ENCODE data around the gene EDRF1.

EDRF1 gene, protein sequence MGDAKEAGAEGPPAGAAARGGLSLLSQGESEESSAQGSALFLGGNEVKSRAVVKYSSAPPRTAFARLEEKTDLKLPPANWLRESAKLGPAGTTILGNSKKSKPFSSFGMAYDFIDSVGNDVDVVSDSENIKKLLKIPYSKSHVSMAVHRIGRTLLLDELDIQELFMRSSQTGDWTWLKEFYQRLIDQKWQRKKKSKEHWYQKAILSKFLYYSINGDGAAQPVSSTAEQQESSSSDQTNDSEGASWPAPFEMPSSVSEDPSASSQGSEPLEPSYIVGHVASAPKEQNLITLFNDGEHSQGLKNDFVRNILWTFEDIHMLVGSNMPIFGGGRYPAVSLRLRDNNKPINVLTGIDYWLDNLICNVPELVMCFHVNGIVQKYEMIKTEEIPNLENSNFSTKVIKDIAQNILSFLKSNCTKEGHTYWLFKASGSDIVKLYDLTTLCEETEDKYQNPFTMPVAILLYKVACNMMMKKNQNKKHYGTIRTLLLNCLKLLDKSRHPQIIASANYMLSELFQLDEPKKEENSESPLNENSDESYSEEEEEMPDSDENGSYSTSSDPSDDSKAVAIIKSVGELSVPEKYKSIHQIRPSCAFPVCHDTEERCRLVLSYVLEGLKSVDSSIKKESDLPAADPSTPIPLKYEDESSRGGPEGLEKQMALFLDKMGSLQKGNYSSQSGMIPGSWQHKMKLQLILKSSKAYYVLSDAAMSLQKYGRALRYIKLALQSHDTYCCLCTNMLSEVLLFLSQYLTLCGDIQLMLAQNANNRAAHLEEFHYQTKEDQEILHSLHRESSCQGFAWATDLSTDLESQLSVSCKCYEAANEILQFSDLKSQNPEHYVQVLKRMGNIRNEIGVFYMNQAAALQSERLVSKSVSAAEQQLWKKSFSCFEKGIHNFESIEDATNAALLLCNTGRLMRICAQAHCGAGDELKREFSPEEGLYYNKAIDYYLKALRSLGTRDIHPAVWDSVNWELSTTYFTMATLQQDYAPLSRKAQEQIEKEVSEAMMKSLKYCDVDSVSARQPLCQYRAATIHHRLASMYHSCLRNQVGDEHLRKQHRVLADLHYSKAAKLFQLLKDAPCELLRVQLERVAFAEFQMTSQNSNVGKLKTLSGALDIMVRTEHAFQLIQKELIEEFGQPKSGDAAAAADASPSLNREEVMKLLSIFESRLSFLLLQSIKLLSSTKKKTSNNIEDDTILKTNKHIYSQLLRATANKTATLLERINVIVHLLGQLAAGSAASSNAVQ

DNA sequence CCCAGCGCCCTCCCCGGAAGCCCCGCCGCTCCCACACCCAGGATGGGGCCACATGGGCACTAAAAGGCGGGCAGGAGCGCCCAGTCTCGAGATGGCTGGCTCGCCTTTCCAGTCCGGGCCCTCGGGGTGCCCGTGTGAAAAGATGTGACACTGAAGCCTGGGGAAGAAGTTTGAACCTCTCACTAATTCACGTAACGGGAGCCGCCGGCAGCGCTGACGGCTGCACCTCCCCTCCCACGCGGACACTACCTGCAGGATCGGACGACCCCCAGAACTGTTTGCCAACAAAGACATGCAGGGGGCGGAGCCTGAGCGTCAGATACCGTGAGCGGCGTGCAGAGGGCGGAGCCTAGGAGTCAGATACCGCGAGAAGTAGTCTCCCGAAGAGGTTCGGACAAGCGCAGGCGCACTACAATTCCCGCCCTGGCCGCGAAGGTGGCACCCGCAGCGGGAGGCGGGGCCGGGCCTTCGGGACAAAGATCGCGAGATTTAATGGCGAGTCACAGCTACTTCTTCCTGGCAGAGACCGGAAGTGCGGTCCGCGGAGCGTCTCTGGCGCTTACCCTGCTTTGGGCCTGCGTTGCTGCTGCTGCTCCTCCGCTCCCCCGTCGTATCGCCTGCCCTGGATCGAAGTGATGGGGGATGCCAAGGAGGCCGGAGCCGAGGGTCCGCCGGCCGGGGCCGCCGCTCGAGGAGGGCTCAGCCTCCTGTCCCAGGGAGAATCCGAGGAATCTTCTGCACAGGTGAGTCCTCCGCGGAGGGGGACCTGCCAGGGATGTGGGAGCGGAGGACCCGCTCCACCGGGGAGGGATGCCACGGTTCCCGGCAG lies at the start of gene EDRF1:
Gene EDRF1 (plus strand): TSS at position 537 of the 829 bp plus-strand sequence. CDS start 99 bp downstream, at position 636.
- DNase-seq (ENCODE audit: low read depth, low spot score) = peak; percentile 83
- CTCF ChIA-PET = interaction anchor here (0.6 kb wide), 1 partner anchor 147 kb away, joined by 3 read pairs; no protein-coding TSS in a partner anchor
- POLR2A ChIA-PET = interaction anchor here (0.6 to 1.8 kb wide), 6 partner anchors 11 to 1622 kb away, joined by 3 to 6 read pairs (median 4); no protein-coding TSS in a partner anchor
- H3K4me3 ChIP-seq (ENCODE audit: low read depth, low read length) = peak within 1 kb of the TSS; percentile 91
- TF ChIP-seq, protein P1, sequence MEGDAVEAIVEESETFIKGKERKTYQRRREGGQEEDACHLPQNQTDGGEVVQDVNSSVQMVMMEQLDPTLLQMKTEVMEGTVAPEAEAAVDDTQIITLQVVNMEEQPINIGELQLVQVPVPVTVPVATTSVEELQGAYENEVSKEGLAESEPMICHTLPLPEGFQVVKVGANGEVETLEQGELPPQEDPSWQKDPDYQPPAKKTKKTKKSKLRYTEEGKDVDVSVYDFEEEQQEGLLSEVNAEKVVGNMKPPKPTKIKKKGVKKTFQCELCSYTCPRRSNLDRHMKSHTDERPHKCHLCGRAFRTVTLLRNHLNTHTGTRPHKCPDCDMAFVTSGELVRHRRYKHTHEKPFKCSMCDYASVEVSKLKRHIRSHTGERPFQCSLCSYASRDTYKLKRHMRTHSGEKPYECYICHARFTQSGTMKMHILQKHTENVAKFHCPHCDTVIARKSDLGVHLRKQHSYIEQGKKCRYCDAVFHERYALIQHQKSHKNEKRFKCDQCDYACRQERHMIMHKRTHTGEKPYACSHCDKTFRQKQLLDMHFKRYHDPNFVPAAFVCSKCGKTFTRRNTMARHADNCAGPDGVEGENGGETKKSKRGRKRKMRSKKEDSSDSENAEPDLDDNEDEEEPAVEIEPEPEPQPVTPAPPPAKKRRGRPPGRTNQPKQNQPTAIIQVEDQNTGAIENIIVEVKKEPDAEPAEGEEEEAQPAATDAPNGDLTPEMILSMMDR (IDR thresholded peaks at IDR 0.05; ENCODE audit: insufficient read depth, low read length, missing control alignments) = no peak

GRCh38 chr10:125672884-125673283 lies 46.6 kb upstream of the EDRF1 start:
- CTCF ChIA-PET = no interaction called here
- TF ChIP-seq, protein P1 (IDR thresholded peaks at IDR 0.05; ENCODE audit: insufficient read depth, low read length, missing control alignments) = no peak
- DNase-seq (ENCODE audit: low read depth, low spot score) = no peak
- POLR2A ChIA-PET = no interaction called here
- H3K4me3 ChIP-seq (ENCODE audit: low read depth, low read length) = no peak overlapping the region

DNA sequence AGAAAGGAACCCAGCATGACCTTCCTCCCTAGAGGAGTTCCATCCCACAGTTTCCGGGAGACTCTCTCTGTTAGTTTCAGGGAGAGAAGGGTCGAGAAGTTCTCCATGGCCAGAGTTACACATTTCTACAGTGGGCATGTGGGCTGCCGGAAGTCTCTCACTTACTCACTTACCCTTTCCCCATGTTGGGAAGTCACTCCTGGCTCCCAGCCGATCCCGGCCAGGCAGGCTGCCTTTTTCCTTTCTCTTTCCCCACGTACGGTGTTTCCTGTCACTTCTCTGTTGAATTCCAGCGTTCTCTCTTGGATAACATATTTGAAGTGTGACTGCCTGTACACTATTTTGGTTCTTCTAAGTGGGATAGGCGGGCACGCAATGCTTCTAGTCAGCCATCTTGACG lies 40.1 kb upstream of the EDRF1 start:
- CTCF ChIA-PET = no interaction called here
- TF ChIP-seq, protein P1 (IDR thresholded peaks at IDR 0.05; ENCODE audit: insufficient read depth, low read length, missing control alignments) = no peak
- DNase-seq (ENCODE audit: low read depth, low spot score) = no peak
- H3K4me3 ChIP-seq (ENCODE audit: low read depth, low read length) = no peak overlapping the region
- POLR2A ChIA-PET = no interaction called here

DNA sequence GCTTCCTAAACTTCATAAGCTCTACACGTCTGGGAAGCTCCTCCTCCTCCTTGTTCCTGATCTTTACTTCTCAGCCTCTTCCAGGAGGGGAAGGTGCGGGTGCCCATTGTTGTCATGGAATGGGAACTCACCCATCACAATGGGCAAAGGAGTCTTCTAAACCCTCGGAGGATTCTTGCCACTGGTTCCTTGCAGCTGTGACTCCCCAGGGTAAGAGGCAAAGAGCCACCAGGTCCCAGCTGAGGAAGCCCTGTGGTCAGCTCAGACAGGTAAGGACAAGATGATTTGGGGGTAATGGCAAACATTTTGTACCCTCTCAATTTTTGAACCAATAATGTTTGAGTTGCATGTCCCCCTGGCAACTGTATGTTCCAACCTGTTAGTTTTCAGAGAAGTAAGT lies 36.4 kb upstream of the EDRF1 start, which contains the start of gene TEX36:
Gene TEX36 (minus strand): TSS at position 101 of the 400 bp plus-strand sequence. CDS start 174 bp downstream, outside the sequence.
- ChIA-PET POLR2A (no interaction called here), CTCF (no interaction called here)
- TF ChIP-seq, protein P1 (IDR thresholded peaks at IDR 0.05; ENCODE audit: insufficient read depth, low read length, missing control alignments) = no peak
- H3K4me3 ChIP-seq (ENCODE audit: low read depth, low read length) = no peak within 1 kb of the TSS
- no peak for DNase-seq (ENCODE audit: low read depth, low spot score)

DNA sequence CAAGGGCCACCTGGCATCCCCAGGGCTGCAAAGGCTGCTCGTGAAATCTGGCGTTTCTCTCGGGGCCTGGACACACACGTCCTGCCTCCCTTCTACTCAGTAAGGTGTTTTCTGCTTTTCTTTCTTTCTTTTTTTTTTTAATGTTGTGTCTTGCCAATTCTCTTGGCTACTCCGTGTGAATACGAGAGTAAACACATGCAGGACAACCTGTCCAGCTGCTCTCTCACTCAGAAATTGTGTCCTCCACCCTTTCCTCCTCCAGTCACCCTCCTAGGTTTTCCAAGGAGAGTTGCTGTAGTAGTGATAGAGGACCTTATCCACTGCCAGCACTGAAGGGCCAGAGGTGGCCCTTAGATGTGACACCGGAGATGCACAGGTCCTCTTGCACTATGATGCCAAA lies 35.7 kb upstream of the EDRF1 start:
- no peak overlapping the region for H3K4me3 ChIP-seq (ENCODE audit: low read depth, low read length)
- DNase-seq (ENCODE audit: low read depth, low spot score) = no peak
- TF ChIP-seq, protein P1 (IDR thresholded peaks at IDR 0.05; ENCODE audit: insufficient read depth, low read length, missing control alignments) = no peak
- POLR2A ChIA-PET = no interaction called here
- CTCF ChIA-PET = no interaction called here

Data from AG04449 (cell line).